Measurements from ENCODE around the gene SYNPO2. TPM values are rescaled to one million over a fixed set of nuclear protein-coding genes. Genes with fewer than 3 reads are reported as not detected.

Gene SYNPO2
- total RNA-seq, 1 donor from 2014 or later: 206 TPM

DNA sequence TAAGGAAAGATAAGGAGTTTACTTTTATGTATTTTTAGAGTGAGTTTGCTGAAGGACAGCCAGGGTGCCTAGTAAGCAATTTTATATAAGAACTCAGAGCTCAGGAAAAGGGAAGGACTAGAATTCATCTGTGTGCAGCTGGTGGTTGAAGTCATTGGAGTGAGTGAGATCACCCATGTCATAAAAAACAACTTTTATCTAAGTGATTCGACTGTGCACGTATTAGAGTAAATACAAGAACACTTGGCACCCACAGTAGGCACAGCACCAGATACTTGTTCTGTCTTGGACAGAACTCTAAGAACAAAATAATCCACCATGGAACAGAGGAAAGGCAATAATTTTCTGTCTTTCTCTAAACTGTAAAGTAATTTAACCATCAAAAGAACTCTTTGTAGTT is 31.6 kb downstream of the SYNPO2 start:
- intact Hi-C loops (cut with DNase I): no loop called here

DNA sequence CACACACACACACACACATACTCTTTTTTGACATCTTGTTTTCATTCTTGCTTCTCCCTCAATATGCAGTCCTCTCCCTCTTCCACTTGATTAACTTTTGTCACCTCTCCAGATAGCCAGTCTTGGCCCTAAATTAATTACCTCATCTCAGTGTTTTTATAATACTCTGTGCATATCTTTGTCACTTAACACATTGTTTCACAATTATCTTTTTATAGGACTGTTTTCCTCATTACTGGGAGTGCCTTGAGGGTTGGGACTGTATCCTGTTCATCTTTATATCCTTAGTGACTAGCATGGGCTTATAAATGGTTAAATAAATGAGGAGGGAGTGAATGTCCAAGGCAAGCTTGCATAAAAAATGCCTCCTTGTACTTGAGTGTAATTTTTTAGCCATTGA is 33.1 kb downstream of the SYNPO2 start:
- DNase-seq (ENCODE audit: missing footprints) (no peak), ATAC-seq (peak; percentile 29)
- intact Hi-C loops (cut with DNase I): no loop called here

More for the DNA sequence above, 31.6 kb downstream of the SYNPO2 start:
- peak; percentile 66 for DNase-seq (ENCODE audit: missing footprints)
- ATAC-seq: peak; percentile 94

GRCh38 chr4:118923891-118924290 is 35.2 kb downstream of the SYNPO2 start:
- intact Hi-C loops (cut with DNase I): no loop called here
- no peak for ATAC-seq

GRCh38 chr4:118927974-118928373 is 39.3 kb downstream of the SYNPO2 start:
- DNase-seq (ENCODE audit: missing footprints): peak; percentile 69

More at GRCh38 chr4:118923891-118924290, 35.2 kb downstream of the SYNPO2 start:
- no peak for DNase-seq (ENCODE audit: missing footprints)

DNA sequence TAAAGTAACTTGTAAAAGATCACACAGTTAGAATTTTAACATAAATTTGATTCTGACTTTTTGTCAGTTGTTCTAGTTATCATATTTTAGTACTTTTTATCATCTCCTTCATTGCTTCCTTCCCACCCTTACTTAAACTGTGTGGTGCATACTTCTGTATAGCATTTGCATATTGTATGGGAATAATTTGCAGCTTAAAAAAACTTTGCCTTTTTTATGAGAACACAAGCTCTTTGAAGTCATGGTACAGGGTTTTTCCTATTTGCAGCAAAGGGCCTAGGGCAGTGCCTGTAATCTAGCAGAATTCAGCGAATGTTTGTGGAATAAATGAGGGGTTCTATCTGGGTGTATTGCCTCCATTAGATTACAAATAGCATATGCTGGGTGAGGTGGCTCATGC is 41.6 kb downstream of the SYNPO2 start:
- ATAC-seq (no peak), DNase-seq (ENCODE audit: missing footprints) (no peak)
- intact Hi-C loops (cut with DNase I): no loop called here

More at GRCh38 chr4:118927974-118928373, 39.3 kb downstream of the SYNPO2 start:
- peak; percentile 66 for ATAC-seq
- intact Hi-C loops (cut with DNase I): loop anchor here (5.0 kb wide), 1 partner anchor 34 kb away; no protein-coding TSS in a partner anchor

DNA sequence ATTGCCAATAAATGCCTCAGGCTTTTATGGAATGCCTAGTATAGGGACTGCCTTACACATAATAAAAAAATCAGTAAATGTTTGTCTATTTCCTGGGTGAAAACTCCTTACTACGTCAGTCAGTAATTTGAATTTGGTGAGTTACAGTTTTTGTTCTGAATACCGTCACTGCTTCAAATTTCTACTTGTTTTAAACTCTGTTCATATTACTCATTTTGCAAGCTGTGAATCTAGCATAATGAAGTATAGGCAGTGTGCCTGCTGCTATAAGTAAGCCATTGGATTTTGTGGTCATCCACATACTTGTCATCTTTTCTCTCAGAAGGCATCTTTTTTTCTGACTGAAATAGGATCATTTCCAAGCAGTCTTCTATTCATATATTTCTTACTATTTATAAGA is 43.1 kb downstream of the SYNPO2 start:
- DNase-seq (ENCODE audit: missing footprints) (no peak), ATAC-seq (no peak)
- intact Hi-C loops (cut with DNase I): no loop called here

- DNase-seq (ENCODE audit: missing footprints): no peak
- no peak for ATAC-seq
- intact Hi-C loops (cut with DNase I): no loop called here
Observed at GRCh38 chr4:118935819-118936218, 47.2 kb downstream of the SYNPO2 start.

DNA sequence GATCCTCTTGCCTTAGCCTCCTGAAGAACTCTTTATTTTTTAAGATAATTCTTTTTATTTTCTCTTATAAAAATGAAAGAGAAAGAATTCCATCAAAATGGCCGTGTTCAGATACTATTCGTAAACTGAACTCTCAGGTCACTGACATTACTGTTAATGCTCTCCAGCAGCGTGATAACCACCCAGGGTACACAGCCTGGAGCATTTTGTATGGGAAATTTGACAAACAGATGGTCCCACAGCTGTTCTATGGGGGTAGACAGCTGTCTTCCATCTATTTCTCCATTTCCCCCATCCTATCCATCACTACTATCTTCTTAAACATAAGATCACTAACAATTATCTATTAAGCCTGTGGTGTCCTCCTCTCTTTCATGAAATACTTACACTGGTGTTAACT is 47.8 kb downstream of the SYNPO2 start:
- intact Hi-C loops (cut with DNase I): no loop called here
- ATAC-seq: no peak
- DNase-seq (ENCODE audit: missing footprints): no peak

DNA sequence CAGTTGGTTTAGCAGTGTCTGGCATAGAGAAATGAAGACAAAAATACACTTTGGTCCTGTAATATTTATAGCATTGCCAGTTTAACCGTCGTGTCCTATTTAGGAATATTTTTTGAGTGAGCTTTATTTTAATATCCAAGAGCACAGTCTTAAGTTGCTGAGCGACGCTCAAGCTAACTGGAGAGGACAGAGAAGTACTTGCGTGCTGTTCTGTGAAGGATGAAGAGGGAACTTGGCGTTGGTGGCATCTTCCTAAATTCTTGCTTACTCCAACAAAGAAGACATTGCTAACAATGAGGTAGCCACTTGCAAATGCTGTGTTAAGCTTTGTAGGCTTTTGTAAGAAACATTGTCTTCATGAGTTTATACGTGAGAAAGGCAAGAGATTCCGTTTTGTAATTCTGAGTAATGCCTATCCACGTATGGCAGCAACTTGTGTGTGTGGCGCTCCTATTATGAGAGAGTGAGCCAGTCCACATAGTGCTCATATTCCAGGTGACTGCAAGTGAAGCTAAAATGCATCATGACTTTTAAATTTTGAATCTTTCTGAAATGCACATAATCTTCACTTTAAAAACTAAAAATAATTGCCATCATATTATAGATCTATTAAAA is 50.6 kb downstream of the SYNPO2 start:
- intact Hi-C loops (cut with DNase I): no loop called here
- DNase-seq (ENCODE audit: missing footprints) (no peak), ATAC-seq (no peak)

GRCh38 chr4:118941149-118941548 is 52.5 kb downstream of the SYNPO2 start:
- peak; percentile 18 for ATAC-seq
- intact Hi-C loops (cut with DNase I): no loop called here
- DNase-seq (ENCODE audit: missing footprints): no peak

DNA sequence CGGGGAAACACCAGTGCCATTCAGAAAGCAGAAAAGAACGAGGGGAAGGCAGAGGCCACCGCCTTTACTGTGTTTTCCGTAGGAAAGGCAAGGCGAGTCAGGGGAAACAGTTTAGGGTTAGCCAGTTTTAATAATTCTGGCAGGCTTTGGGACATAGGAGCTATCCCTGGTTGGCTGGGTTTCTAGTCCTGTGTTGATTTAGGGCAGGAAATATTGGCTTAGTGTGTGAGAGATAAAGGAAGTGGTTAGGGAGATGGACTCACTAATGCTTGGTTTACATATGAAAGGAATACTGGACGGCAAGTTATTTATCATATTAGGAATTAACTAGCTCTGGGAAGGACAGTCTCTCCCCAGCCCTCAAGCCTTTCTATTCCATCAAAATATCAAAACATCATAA is 53.1 kb downstream of the SYNPO2 start:
- no peak for DNase-seq (ENCODE audit: missing footprints)
- ATAC-seq: peak; percentile 63
- intact Hi-C loops (cut with DNase I): no loop called here

- DNase-seq (ENCODE audit: missing footprints) (no peak), ATAC-seq (no peak)
- intact Hi-C loops (cut with DNase I): no loop called here
Observed at GRCh38 chr4:118942465-118942864, 53.8 kb downstream of the SYNPO2 start.

DNA sequence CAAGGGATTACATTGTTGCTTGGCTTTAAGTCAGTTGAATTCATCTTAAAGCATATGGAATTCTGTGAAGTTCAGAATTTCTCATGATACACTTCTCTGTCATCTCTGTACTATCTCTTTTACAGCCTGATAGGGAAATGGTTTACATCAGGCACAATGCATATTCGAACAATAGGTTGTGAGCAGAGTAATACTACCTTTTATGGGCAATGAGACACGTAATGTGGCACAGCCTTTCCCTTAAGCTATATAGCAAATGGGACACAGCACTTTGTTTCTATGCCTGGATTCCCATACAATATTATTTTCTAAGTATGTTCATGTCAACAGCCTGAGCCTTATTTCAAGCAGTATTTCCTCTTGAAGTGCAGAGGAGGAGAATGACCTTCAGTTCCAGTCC is 58.4 kb downstream of the SYNPO2 start:
- DNase-seq (ENCODE audit: missing footprints) (no peak), ATAC-seq (no peak)
- intact Hi-C loops (cut with DNase I): no loop called here

DNA sequence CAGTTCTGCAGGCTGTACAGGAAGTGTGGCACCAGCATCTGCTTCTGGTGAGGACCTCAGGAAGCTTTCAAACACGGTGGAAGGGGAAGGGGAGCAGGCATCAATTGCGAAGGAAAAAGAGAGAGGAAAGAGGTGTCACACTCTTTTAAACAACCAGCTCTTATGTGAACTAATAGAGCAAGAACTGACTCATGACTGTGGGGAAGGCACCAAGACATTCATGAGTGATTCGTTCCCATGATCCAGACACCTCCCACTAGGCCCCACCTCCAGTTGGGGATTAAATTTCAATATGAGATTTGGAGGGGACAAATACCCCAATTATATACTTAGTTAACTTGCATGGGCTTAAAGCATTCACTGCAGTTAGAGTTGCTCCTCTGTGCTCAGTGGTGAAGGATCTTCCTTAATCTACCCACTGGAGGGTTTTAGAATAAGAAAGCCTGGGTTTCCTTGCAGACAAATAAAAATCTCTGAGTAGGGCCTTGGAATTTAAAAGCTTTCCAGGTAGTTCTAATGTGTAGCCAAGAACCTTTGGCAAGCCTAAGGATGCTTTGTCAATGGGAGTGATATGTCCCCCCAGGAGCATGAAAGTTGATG is 60.0 kb downstream of the SYNPO2 start:
- no peak for DNase-seq (ENCODE audit: missing footprints)
- intact Hi-C loops (cut with DNase I): no loop called here
- no peak for ATAC-seq

- DNase-seq (ENCODE audit: missing footprints): no peak
- ATAC-seq: no peak
- intact Hi-C loops (cut with DNase I): no loop called here
Observed at GRCh38 chr4:118950224-118950623, 61.6 kb downstream of the SYNPO2 start.

- peak; percentile 40 for ATAC-seq
- intact Hi-C loops (cut with DNase I): no loop called here
- no peak for DNase-seq (ENCODE audit: missing footprints)
Observed at GRCh38 chr4:118950929-118951570, 62.4 kb downstream of the SYNPO2 start.

DNA sequence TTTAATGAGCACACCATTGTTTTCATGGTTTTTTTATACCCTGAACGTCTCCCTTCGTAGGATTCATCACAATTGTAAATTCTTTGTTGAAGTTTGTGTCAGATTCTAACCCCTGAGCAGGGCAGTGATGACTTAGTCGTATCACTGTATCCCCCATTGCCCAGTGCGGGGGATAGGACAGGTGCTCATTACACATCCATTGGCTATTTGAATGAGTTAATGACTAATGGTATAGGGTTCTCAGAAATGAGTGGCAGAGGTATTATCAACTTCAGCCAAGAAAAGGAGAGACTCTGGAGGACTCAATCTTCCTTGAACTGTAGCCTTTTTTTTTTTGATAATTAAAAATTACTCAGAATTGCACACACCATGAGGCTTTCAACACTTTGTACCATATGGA is 64.6 kb downstream of the SYNPO2 start:
- ATAC-seq (no peak), DNase-seq (ENCODE audit: missing footprints) (no peak)
- intact Hi-C loops (cut with DNase I): no loop called here

DNA sequence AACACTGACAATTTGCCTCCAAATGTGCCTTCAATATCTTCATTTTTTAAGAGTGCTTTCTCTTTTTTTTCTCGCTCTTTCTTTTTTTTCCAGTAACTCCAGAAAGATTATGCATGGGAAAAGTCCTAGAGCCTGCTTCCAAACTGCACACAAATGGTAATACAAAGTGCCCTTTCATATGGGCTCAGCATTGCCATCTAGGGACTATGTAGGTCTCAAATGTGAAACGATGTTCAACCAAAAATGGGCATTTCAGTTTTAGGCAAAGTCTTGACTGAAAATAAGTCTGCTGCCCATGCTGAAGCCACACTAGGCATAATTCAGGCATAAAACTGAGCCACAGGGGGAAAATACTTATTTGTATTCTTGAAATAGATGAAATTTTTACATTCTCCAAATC is 65.6 kb downstream of the SYNPO2 start:
- ATAC-seq: no peak
- intact Hi-C loops (cut with DNase I): no loop called here
- no peak for DNase-seq (ENCODE audit: missing footprints)

DNA sequence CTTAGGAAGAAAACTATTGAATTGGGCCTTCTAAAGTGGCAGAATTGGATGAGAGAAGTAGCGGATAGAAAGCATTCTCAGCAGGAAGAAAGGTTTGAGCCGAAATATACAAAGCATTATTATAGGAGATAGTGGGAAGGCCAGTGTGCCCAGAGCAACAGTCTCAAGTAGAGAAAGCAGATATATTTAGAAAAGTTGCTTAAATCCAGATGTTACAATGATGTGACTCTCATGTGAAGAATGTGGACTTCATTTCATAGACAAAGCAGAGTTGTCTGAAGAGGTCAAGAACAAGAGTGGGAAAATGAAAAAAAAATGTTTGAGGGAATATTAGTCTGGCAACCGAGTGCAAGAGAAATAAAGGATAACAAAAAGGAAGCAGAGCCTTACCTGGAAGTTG is 66.9 kb downstream of the SYNPO2 start:
- DNase-seq (ENCODE audit: missing footprints) (no peak), ATAC-seq (no peak)
- intact Hi-C loops (cut with DNase I): no loop called here

DNA sequence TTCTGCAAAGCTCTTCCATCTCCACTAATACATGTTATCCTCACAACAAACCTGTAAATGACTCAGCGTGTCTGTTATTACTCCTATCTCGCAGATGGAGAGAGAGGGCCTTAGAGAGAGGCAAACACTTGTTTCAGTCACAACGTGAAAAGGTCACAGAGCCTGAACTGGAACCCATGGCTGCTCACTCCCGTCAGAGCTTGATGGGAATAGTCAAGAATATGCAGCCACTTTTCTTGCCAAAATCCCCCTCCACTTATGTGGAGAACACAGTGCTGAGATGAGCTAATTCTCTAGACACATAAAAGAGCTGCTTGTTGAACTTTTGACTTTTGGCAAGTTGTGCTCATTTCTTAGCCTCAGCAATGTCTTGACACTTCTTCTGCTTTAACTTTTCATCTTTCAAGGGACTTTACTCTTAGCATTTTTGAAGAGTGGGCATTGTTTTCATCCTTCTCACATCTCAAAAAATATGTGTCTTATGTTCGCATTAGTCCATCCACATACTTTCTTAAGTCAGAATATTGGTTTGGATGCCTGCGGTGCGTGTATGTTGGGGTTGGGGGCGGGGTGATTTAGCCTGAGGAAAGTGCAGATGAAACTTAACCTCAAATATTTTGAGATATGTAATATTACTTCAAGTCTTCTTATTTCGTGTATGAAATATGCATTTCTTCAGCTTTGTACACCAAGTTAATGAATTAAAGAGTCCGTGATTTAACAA is 69.2 kb downstream of the SYNPO2 start:
- DNase-seq (ENCODE audit: missing footprints) (no peak), ATAC-seq (peak; percentile 84)
- intact Hi-C loops (cut with DNase I): no loop called here
